ENCODE results near the gene NECAB2. TPM values are rescaled to one million over a fixed set of nuclear protein-coding genes. Genes with fewer than 3 reads are reported as not detected.

The NECAB2 gene
- total RNA-seq, 4 donors from 2014 or later: not detected

DNA sequence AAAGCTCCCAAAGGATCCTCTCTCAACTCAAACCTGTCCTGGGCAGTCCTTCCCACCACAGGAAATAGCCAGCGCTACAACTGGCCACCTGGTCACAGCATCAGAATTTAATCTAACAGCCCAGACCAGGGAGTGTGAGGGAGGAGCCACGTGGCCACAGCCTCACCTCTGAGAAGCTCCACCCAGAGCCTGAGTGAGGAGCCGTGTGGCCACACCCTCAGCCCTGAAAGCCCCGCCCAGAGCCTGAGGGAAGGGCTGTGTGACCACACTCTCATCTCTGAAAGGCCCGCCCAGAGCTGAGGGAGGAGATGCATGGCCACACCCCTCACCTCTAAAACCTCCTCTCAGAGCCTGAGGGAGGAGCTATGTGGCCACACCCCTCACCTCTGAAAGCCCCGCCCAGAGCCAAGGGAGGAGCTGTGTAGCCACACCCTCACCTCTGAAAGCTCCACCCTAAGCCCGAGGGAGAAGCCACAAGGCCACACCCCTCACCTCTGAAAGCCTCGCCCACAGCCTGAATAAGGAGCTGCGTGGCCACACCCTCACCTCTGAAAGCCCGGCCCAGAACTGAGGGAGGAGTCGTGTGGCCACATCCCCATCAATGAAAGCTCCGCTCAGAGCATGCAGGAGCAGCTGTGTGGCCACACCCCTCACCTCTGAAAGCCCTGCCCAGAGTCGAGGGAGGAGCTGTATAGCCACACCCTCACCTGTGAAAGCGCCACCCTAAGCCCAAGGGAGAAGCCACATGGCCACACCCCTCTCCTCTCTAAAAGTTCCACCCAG lies 45.9 kb downstream of the NECAB2 start:
- TF ChIP-seq, protein P1, sequence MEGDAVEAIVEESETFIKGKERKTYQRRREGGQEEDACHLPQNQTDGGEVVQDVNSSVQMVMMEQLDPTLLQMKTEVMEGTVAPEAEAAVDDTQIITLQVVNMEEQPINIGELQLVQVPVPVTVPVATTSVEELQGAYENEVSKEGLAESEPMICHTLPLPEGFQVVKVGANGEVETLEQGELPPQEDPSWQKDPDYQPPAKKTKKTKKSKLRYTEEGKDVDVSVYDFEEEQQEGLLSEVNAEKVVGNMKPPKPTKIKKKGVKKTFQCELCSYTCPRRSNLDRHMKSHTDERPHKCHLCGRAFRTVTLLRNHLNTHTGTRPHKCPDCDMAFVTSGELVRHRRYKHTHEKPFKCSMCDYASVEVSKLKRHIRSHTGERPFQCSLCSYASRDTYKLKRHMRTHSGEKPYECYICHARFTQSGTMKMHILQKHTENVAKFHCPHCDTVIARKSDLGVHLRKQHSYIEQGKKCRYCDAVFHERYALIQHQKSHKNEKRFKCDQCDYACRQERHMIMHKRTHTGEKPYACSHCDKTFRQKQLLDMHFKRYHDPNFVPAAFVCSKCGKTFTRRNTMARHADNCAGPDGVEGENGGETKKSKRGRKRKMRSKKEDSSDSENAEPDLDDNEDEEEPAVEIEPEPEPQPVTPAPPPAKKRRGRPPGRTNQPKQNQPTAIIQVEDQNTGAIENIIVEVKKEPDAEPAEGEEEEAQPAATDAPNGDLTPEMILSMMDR (IDR thresholded peaks at IDR 0.05): no peak
- TF ChIP-seq POLR2A (IDR thresholded peaks at IDR 0.05) (no peak), POLR2AphosphoS5 (IDR thresholded peaks at IDR 0.05) (no peak), EP300 (IDR thresholded peaks at IDR 0.05) (no peak)
- Histone ChIP-seq H3K9me3 (peaks cover 5% of the 10 kb centered on the region), H3K4me3 (no peak overlapping the region), H3K27me3 (no peaks in the 10 kb centered on the region), H3K27ac (no peak overlapping the region), H3K36me3 (no peaks in the 10 kb centered on the region), H3K4me1 (no peaks in the 10 kb centered on the region)
- 22% methylated on average over 7 of the region's 14 CpGs for WGBS
- no peak for DNase-seq (ENCODE audit: low spot score in 2 of 2)

DNA sequence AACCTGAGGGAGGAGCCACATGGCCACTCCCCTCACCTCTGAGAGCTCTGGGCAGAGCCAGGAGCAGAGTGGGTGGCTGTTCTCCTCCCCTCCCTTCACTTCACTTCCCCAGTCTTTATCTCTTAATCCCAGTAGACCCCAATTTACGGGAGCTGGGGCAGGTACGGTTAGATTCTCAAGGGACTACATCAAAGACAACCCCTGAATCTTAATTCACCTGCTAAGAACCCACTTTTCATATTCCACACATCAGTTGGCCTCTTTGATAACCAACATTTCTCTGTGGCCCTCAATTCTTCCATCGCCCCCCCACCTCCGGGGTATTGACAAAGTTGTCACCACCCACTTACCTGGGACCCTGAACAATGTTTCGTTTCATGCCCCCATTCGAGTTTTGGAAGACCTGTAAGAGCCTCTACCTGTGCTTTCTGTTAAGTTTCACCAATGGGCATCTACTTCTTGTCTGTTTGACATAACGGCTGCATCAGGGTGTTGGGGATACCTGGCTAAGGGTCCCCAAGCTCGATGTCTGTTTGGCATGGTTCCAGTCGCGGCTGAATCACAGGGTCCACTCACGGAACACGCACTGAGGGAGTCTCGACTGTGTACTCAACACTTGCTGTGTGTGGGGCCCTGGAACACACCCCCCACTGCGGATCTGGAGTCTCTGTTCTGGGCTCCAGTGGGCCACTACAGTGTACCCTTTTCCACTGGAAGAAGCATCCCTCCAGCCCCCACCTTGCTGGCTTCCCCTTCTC lies 46.7 kb downstream of the NECAB2 start:
- Histone ChIP-seq H3K9me3 (peaks cover 5% of the 10 kb centered on the region), H3K36me3 (no peaks in the 10 kb centered on the region), H3K4me3 (no peak overlapping the region), H3K4me1 (no peaks in the 10 kb centered on the region), H3K27ac (no peak overlapping the region), H3K27me3 (peaks cover 1% of the 10 kb centered on the region)
- WGBS: 67% methylated on average over 14 of the region's 14 CpGs
- no peak for TF ChIP-seq EP300 (IDR thresholded peaks at IDR 0.05)
- no peak for DNase-seq (ENCODE audit: low spot score in 2 of 2)

GRCh38 chr16:84015399-84015798 lies 47.4 kb downstream of the NECAB2 start:
- Histone ChIP-seq H3K36me3 (no peaks in the 10 kb centered on the region), H3K9me3 (peaks cover 5% of the 10 kb centered on the region), H3K27me3 (peaks cover 3% of the 10 kb centered on the region), H3K4me1 (no peaks in the 10 kb centered on the region), H3K27ac (no peak overlapping the region), H3K4me3 (no peak overlapping the region)
- 84% methylated on average over 12 of the region's 12 CpGs for WGBS
- DNase-seq (ENCODE audit: low spot score in 2 of 2): no peak
- TF ChIP-seq POLR2AphosphoS5 (IDR thresholded peaks at IDR 0.05) (no peak), POLR2A (IDR thresholded peaks at IDR 0.05) (no peak), EP300 (IDR thresholded peaks at IDR 0.05) (no peak)
- TF ChIP-seq, protein P1 (IDR thresholded peaks at IDR 0.05): no peak

GRCh38 chr16:84016477-84016876 lies 48.4 kb downstream of the NECAB2 start:
- H3K4me1 ChIP-seq: no peaks in the 10 kb centered on the region
- H3K4me3 ChIP-seq: no peak overlapping the region
- peaks cover 3% of the 10 kb centered on the region for H3K27me3 ChIP-seq
- H3K27ac ChIP-seq: no peak overlapping the region
- no peaks in the 10 kb centered on the region for H3K36me3 ChIP-seq
- DNase-seq (ENCODE audit: low spot score in 2 of 2): no peak
- 97% methylated on average over 3 of the region's 12 CpGs for WGBS
- peaks cover 12% of the 10 kb centered on the region for H3K9me3 ChIP-seq
- TF ChIP-seq, protein P1 (IDR thresholded peaks at IDR 0.05): no peak
- TF ChIP-seq POLR2A (IDR thresholded peaks at IDR 0.05) (no peak), EP300 (IDR thresholded peaks at IDR 0.05) (no peak), POLR2AphosphoS5 (IDR thresholded peaks at IDR 0.05) (no peak)

GRCh38 chr16:84018710-84019109 lies 50.7 kb downstream of the NECAB2 start:
- Histone ChIP-seq H3K27ac (no peak overlapping the region), H3K9me3 (peaks cover 16% of the 10 kb centered on the region), H3K36me3 (no peaks in the 10 kb centered on the region), H3K4me3 (no peak overlapping the region), H3K27me3 (peaks cover 5% of the 10 kb centered on the region), H3K4me1 (no peaks in the 10 kb centered on the region)
- TF ChIP-seq POLR2AphosphoS5 (IDR thresholded peaks at IDR 0.05) (no peak), POLR2A (IDR thresholded peaks at IDR 0.05) (no peak), EP300 (IDR thresholded peaks at IDR 0.05) (no peak)
- TF ChIP-seq, protein P1 (IDR thresholded peaks at IDR 0.05): no peak
- 78% methylated on average over 4 of the region's 4 CpGs for WGBS
- DNase-seq (ENCODE audit: low spot score in 2 of 2): no peak

Data from suprapubic skin (tissue), 4 donors.